ENCODE measurements around the gene PPIA.

GRCh38 chr7:44775383-44776107 is 20.9 kb upstream of the PPIA start:
- TF ChIP-seq CTCF (IDR thresholded peaks at IDR 0.05) (no peak), POLR2A (IDR thresholded peaks at IDR 0.05) (no peak), EP300 (IDR thresholded peaks at IDR 0.05) (no peak), POLR2AphosphoS5 (IDR thresholded peaks at IDR 0.05) (no peak)
